ENCODE results near the gene PMS2.
"Not testable (repeated sequence)": the region's sequence is repeated elsewhere in the genome, so short reads cannot be mapped to it uniquely, and the experiment has no call there.

DNA sequence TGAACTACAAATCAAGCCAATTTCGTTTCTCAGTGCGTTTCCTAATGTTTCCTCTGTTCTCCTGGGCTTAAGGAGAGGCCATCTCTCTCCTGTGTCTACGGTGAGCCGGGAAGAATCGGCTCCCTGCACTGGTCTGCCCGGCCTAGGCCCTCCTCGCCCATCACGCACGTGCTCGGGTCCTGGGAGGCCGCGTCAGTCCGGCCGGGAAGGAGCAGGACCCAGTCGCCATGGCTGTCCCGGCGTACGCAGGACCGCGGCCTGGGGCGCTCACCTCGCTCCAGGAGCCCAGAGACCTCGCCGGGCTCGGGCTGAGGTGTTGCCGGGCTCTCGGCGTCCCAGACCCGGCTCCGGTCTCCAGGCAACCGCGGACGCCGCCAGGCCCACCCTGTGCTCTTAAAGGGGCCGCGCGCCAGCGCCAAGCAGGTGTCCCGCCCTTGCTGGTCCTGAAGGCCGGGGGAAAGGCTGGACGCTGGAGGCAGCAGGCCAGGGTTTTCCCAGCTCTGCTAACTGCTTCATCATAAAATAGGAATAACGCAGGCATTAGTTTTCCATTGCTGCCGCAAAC, 38.4 kb downstream of the PMS2 start, which contains the start of gene RSPH10B:
- TF ChIP-seq, protein P1, sequence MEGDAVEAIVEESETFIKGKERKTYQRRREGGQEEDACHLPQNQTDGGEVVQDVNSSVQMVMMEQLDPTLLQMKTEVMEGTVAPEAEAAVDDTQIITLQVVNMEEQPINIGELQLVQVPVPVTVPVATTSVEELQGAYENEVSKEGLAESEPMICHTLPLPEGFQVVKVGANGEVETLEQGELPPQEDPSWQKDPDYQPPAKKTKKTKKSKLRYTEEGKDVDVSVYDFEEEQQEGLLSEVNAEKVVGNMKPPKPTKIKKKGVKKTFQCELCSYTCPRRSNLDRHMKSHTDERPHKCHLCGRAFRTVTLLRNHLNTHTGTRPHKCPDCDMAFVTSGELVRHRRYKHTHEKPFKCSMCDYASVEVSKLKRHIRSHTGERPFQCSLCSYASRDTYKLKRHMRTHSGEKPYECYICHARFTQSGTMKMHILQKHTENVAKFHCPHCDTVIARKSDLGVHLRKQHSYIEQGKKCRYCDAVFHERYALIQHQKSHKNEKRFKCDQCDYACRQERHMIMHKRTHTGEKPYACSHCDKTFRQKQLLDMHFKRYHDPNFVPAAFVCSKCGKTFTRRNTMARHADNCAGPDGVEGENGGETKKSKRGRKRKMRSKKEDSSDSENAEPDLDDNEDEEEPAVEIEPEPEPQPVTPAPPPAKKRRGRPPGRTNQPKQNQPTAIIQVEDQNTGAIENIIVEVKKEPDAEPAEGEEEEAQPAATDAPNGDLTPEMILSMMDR (IDR thresholded peaks at IDR 0.05) = not testable (repeated sequence)
- not testable (repeated sequence) for TF ChIP-seq EZH2 (IDR thresholded peaks at IDR 0.05; ENCODE audit: borderline replicate concordance, insufficient read depth, low read depth, low read length, poor library complexity, severe bottlenecking)

Data from B cell (primary cell).